Measurements from ENCODE around the gene DARS1.
A peak's percentile ranks its signal among the peaks of the same experiment; 100 is the strongest.

The DARS1 gene

DNA sequence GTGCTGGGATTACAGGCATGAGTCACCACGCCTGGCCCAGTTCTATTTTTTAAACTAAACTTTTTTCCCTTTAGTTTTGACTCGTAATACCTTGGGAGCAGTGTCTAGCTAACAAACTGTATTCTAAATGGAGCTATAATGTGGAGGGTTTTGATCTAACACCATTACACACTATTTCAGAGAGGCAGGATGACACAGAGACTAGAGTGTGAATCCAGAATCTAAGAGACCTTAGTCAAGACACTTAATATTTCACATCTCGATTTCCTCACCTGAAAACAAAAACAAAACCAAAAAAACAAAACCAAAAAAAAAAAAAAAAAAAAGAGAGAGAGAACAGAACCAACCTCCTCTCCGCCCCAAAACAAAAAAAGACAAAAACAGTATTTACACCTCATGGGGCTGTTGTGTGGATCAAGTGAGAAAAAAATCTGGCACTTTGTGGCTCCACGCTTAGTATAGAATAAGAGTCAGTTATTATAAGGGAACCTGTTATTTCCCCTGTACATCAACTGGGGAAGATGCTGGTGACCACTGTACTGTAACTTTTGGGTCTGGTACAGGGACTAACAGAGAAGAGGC is 31.3 kb downstream of the DARS1 start:
- in situ Hi-C loops (cut with HindIII; ENCODE audit: low pct_ligation_motif_present, low pct_unique_long_range_greater_than_20kb, low sequenced_read_pairs) = no loop called here
- DNase-seq = no peak

DNA sequence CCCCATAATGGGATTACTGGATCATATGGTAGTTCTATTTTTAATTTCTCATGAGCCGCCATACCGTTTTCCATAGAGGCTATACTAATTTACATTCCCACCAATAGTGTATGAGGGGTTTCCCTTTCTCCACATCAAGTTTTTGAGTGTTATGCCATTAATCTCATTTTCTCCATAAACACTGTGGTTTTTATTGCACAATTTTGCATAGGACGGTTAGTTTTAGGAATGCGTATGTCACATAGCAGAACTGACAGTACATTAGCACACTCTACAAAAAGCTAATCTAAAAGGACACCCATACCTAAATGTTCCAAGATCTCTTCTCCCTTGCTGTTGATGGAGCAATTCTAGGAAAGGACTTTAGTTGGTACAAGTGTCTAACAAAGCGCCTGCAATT is 32.5 kb downstream of the DARS1 start:
- DNase-seq = no peak
- in situ Hi-C loops (cut with HindIII; ENCODE audit: low pct_ligation_motif_present, low pct_unique_long_range_greater_than_20kb, low sequenced_read_pairs) = no loop called here

DNA sequence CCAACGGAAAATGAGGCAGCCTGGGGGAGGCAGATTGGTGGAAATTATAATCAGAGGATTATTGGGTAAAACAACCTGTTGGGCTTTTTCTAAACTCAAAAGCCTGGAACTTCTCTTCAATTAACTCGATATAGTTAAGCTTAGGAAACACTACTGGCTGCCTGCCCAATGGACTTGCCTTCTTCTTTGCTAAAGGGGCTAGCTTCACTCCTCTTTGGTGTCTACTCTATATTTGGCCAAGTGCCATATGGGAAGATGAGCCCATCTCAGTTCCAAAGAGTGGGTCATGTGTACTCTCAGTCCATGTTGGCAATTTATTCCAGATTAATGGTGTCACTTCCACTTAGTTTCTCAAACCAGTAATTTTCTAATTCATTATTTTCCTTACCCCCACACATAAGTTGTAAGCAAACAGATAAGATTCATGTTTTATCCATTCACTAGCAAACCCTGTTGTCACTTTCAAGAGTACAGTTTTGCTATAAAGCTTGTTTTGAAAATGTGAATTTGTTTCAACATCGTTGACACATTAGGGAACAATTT is 34.3 kb downstream of the DARS1 start:
- in situ Hi-C loops (cut with HindIII; ENCODE audit: low pct_ligation_motif_present, low pct_unique_long_range_greater_than_20kb, low sequenced_read_pairs) = no loop called here
- DNase-seq = no peak

DNA sequence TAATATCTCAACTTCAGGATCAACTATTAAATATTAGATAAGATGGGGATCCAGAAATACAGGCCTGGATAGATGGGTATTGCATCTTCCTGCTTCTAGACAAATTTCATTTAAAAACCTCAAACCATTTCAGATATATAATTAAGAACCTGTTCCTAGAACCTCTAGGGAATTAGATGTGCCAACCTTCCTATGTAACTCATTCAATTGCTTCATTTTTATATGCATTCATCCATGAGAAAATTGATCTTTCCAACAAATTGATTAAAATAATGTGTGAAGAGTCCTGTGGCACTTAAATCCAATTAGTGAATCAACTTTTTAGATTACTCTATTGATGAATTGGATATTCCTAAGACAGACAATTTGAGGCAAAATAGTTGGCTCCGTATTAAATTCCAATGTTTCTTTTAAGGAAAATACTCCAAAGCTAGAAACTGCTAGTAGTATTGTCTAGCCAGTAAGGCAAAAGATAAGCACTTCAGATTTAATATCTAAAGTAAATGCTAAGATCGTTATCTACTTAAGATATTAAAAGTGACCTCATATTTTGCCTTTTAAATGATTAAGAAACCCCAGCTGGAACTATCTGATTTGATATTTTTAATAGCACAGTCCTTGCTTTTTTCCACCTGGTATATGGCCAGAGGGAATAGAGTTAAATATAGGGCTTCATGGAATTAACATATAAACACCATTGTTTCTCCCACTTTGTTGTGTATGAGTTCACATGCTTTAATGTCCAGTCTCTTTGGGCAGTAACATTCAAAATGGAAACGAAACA is 35.8 kb downstream of the DARS1 start:
- DNase-seq = no peak
- in situ Hi-C loops (cut with HindIII; ENCODE audit: low pct_ligation_motif_present, low pct_unique_long_range_greater_than_20kb, low sequenced_read_pairs) = no loop called here

DNA sequence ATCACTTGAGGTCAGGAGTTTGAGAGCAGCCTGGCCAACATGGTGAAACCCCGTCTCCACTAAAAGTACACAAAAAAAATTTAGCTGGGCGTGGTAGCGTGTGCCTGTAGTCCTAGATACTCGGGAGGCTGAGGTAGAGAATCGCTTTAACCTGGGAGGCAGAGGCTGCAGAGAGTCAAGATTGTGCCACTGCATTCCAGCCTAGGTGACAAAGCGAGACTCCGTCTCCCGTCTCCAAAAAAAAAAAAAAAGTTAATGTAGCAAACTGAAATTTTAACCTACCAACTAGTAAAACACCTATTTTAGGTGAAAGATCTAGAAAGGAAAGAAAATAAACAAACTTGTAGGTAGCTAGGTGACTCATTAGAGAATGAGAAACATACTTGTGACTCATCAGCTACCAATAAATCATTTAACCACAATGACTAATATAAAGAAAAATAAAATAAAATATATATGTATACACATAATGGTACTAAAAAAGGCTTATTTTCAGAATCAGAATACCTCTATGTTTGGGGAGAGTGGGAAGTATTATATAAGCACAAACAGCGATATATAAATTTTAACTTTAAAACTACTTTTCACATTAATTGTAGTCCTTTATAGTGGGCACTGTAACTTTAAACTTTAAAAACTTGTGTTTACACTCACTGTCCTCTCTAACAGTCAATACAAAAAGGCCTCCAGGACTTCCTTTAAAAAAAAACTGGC is 36.6 kb downstream of the DARS1 start:
- peak; percentile 84 for DNase-seq
- in situ Hi-C loops (cut with HindIII; ENCODE audit: low pct_ligation_motif_present, low pct_unique_long_range_greater_than_20kb, low sequenced_read_pairs) = no loop called here

DNA sequence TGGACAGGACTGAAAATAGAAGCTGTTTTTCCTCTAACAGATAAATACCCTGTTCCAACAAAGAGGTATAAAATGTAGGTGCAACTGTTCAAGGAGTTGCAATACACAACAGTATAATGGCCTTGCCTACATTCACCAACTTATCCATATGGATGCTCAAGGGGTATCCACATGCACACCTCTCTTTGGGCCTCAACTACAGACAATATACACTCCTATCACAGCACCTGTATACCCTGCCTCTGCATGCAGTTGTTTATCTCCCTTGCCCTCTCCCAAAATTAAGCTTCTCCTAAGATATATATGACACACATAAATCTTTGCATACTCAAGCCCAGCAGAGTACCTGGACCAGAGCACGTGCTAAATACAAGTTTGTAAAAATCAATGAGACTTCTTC is 37.3 kb downstream of the DARS1 start:
- in situ Hi-C loops (cut with HindIII; ENCODE audit: low pct_ligation_motif_present, low pct_unique_long_range_greater_than_20kb, low sequenced_read_pairs) = no loop called here
- no peak for DNase-seq

DNA sequence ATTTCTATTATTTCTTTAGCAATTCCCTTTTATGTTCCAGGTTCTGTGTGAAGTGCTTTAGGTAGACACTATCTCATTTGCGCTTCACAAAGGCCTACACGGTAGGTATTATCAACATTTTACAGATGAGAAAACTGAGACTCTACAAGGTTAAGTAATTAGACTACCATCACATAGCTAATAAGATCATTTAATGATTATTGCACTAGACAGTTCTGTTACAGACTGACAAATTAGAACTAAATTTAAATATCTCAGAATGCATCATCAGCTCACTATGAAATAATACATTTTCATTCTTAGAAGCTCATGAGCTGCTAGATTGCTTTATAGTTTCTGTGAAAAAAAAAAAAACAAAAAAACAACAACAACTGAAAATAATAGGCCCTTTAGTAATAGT is 37.9 kb downstream of the DARS1 start:
- DNase-seq = no peak
- in situ Hi-C loops (cut with HindIII; ENCODE audit: low pct_ligation_motif_present, low pct_unique_long_range_greater_than_20kb, low sequenced_read_pairs) = no loop called here

DNA sequence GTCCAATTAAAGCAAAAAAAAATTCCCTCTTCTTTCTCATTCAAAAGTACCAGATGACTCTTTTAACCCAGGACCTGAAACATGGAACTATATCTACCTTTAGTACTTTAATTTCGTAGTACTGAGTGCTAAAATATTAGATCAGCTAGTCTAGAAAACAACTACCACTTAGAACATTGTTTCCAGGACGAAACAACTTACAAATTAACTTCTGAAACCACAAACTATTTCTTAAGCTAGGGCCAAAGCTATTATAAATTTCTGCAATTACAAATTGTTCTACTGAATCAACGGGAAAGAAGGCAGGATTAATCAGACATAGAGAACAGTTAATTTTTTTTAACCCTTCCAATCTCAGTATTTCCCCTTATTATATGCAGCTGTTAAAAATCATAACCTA is 39.9 kb downstream of the DARS1 start:
- in situ Hi-C loops (cut with HindIII; ENCODE audit: low pct_ligation_motif_present, low pct_unique_long_range_greater_than_20kb, low sequenced_read_pairs) = no loop called here
- no peak for DNase-seq

DNA sequence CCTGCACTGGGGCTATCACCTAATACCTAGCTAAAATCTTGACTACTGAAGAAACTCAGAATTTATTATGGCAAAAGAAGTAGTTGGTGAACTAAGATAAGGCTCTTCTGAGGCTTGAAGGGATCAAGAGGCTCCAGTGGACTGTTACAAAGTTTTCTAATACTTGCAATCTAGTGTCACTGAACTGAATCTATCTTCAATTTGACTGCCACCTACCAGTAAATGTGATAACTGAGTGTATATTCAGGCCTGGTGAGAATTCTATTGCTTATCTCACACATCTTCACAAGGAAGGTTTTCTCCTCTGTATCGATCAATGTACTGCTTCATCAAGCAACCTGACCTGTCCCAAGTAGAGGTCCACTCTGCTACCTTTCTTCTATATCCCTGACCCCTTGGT is 40.8 kb downstream of the DARS1 start:
- in situ Hi-C loops (cut with HindIII; ENCODE audit: low pct_ligation_motif_present, low pct_unique_long_range_greater_than_20kb, low sequenced_read_pairs) = no loop called here
- no peak for DNase-seq

DNA sequence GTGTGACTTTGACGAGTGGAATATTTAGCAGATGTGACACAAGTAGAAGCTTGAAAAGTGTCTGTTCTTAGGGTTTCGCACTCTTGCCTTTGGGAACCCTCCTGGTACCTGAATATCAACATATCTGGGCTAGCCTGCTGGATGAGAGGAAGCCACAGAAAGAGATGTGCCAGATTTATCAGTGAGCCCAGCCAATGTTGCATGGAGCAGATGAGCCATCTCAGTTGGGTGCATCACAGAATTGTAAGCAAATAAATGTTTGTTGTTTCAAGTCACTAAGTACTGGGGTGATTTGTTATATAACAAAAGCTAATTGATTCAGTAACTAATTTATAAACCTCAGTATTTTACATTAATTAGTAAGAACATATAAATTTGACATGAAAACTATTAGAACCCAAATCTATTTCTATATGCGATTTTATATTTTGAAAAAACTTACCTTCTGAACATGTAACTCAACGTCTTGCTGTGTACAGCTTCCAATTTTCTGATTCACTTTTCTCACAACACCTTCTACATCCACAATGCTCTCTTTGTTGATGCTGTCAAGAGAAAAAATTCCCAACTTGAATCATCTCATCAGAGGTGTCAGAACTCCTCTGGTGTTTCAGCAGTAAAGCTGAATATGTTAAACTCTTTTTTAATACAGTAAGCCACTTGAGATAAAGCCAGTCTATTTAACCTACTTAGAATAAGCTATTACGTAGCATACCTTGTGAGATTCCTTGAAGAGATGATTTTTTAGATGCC is 42.3 kb downstream of the DARS1 start:
- in situ Hi-C loops (cut with HindIII; ENCODE audit: low pct_ligation_motif_present, low pct_unique_long_range_greater_than_20kb, low sequenced_read_pairs) = no loop called here

DNA sequence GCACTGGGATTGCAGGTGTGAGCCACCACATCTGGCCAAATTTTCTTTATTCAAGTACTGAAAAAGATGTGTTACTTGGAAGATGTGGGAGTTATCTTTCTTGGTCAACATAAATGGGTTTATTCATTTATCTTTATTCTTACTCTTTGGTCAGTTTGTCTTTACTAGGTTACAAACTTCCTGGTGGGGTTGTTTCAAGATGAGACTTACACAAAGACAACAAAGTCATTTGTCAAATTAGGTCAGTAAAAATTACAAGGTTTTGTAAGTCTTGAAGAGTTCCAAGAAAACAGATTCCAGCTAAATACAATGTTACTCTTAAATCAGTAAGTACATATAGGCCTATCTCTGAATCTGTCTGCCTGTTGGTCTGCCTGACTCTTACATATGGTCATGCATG is 48.9 kb downstream of the DARS1 start:
- no peak for DNase-seq
- in situ Hi-C loops (cut with HindIII; ENCODE audit: low pct_ligation_motif_present, low pct_unique_long_range_greater_than_20kb, low sequenced_read_pairs) = no loop called here

More for the DNA sequence above, 42.3 kb downstream of the DARS1 start:
- no peak for DNase-seq

DNA sequence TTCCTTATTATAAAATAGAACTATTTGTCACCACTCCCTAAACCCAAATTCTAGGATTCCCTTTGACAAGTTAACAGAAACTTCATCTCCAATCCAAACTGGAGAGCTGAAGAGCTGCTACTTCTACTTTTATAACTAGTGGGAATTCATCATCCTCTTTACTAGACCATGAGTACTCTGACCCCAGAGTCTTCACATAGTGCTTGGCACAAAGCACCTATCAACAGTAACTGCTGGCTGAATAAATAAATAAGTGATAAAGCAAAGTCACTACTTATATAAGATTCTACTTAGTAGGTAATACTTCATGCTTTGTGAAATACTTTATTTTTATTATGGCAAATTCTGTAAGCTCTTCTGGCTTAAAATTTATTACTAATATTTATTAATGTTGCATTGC is 49.5 kb downstream of the DARS1 start:
- in situ Hi-C loops (cut with HindIII; ENCODE audit: low pct_ligation_motif_present, low pct_unique_long_range_greater_than_20kb, low sequenced_read_pairs) = no loop called here

DNA sequence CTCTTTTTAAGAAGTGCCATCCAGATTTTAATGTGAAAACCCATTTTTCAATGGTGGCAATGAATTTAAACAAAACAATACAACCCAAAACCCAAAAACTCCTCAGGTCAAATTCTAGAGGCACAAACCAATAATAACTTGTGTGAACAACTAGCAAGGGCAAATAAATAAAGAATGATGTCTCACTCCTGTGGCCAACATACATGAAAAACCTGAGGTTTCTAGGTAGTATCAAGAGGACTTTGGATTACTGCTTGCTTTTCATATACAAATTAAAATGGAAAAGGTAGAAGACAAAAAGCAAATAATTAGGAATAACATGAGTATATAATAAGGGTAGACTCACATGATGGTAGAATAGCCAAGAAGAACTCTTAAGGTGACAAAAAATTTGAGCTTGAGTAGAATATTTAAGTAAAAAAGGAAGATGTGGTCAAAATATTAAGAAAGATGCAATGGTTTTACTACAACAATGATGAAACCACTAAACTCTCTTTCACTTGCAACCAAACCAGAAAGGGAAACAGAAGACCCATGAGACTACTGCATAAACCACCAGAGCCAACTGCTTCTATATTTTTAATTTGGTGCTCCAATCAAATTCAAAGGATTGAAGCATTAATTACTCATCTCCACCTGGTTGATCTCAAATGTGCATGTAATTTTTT is 53.5 kb downstream of the DARS1 start:
- in situ Hi-C loops (cut with HindIII; ENCODE audit: low pct_ligation_motif_present, low pct_unique_long_range_greater_than_20kb, low sequenced_read_pairs) = no loop called here
- no peak for DNase-seq

More for the DNA sequence above, 49.5 kb downstream of the DARS1 start:
- no peak for DNase-seq

DNA sequence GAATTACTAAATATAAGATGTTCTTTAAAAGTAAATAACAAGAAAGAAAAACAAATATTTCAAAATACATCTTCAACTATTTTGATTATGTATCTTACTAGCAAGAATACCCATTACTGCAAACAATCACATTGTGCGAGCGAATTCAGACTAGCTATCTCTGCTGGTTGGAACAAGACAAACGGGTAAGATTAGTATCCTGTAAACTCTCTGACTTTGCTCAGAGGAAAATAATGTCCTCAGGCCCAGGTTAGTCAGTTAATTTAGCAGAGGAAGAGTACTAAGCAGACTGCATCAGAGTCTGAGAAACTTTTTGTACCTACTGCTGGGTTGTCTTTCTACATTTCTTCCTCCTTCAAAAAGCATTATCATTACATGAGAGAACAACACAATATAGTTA is 58.8 kb downstream of the DARS1 start:
- no peak for DNase-seq
- in situ Hi-C loops (cut with HindIII; ENCODE audit: low pct_ligation_motif_present, low pct_unique_long_range_greater_than_20kb, low sequenced_read_pairs) = no loop called here

DNA sequence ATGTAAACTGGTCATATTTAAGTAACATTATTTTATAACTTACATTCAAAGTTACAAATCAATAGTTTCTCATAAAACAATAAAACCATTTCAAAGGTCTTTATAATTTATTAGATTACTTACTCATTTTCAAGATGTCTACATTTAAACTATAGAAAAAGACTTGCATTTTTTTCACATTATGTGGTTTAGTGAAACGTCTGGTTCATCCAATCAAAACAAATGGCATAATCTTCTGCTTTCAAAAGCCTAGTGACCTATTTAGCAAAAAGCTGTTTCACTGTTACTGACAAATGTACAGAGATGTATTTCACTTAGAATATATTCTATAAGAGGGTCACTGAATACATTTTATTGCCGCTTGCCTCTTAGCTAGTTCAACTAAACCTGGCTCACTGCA is 59.9 kb downstream of the DARS1 start:
- DNase-seq = no peak
- in situ Hi-C loops (cut with HindIII; ENCODE audit: low pct_ligation_motif_present, low pct_unique_long_range_greater_than_20kb, low sequenced_read_pairs) = no loop called here

DNA sequence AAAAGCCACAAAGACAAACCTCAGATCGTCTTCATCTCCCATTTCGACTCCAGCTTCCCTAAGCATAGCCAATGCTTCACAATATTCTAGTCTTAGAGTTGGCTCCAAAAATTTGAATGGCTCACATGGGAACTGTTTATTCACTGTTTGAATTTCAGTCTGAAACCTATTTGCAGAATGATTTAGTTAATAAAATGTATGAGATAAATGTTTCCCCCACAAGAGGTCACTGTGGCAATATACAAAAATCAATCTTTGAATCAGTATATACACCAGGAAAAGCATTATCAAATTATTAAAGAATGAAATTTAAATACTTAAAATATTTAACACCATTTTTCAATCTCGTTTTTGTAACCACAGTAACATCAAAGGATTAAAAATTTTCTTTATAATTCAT is 69.2 kb downstream of the DARS1 start:
- in situ Hi-C loops (cut with HindIII; ENCODE audit: low pct_ligation_motif_present, low pct_unique_long_range_greater_than_20kb, low sequenced_read_pairs) = no loop called here
- DNase-seq = peak; percentile 54

DNA sequence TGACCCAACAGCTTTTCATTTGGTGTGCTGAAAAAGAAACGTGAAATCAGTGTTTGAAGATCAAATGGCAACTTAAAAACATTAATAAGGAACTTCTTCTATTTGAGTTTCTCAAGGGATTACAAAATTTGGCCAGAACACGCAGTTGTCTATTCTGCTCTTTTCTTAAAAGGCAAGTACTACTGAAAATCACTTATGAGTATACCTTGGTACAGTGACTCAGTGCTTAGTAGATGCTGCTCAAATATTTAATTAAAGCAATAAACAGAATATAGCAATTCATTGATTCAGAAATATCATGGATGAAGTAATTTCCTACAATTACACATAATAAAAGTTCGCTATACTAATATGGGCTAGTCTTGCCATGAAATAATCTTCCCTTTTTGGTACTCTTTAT is 70.9 kb downstream of the DARS1 start:
- in situ Hi-C loops (cut with HindIII; ENCODE audit: low pct_ligation_motif_present, low pct_unique_long_range_greater_than_20kb, low sequenced_read_pairs) = no loop called here
- DNase-seq = no peak

DNA sequence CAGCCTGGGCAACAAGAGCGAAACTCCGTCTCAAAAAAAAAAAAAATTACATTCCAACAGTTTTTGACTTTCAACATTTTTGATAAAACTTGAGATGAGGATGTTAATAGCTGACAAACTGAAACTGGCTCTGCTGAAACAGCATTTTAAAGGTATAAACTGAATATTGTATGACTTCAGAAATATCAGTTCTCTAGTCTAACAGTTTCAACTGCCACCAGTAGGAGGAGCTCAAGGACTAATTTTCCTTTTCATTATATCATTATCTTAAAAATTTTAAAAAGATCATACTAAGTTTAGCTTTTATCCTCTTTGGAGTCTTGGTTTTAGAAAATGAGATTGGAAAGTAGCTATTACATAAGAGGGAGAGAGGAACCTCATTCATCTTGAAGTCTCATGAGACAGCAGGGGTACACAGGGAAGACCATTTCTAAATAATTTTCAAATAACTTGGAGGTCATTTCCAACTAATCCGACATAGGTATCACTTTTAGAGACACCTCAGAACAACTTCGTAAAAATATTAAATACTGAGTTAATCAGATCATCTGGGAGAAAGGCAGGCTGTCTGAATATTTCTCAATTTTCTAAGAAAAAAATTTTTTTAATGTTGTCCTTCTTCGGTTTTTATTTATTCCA is 71.6 kb downstream of the DARS1 start:
- DNase-seq = peak; percentile 67
- in situ Hi-C loops (cut with HindIII; ENCODE audit: low pct_ligation_motif_present, low pct_unique_long_range_greater_than_20kb, low sequenced_read_pairs) = no loop called here

Measured in ACHN (cell line).